GM18870 (cell line): Measurements from ENCODE around the gene AKAP8L.
"Not testable (repeated sequence)": the region's sequence is repeated elsewhere in the genome, so short reads cannot be mapped to it uniquely, and the experiment has no call there.

ENCODE experiments used
- ATAC-seq: cut with Tn5 transposase; IDR thresholded peaks from one replicate; pipeline ENCODE4 v1.9.1; 2021; ENCODE audit warnings: moderate library complexity; ENCODE audit not compliant: unreplicated experiment

Gene AKAP8L

GRCh38 chr19:15357906-15358305, 60.9 kb downstream of the AKAP8L start:
- no peak for ATAC-seq

GRCh38 chr19:15354566-15355296, 64.1 kb downstream of the AKAP8L start:
- no peak for ATAC-seq

- ATAC-seq = no peak
Observed at GRCh38 chr19:15353908-15354307, 64.9 kb downstream of the AKAP8L start.

GRCh38 chr19:15352535-15352934, 66.3 kb downstream of the AKAP8L start:
- not testable (repeated sequence) for ATAC-seq

GRCh38 chr19:15341328-15341727, 77.5 kb downstream of the AKAP8L start:
- ATAC-seq = not testable (repeated sequence)

- no peak for ATAC-seq
Observed at GRCh38 chr19:15340086-15340485, 78.7 kb downstream of the AKAP8L start.

- ATAC-seq = no peak
Observed at GRCh38 chr19:15337202-15337601, 81.6 kb downstream of the AKAP8L start.

GRCh38 chr19:15335992-15336391, 82.8 kb downstream of the AKAP8L start:
- ATAC-seq = not testable (repeated sequence)

GRCh38 chr19:15332311-15332996, 86.3 kb downstream of the AKAP8L start, which contains the start of gene BRD4:
Gene BRD4, minus strand, starts transcription at chr19:15332539. Its CDS starts 59,440 bp downstream, at chr19:15273099.
- no peak for ATAC-seq

- no peak for ATAC-seq
Observed at GRCh38 chr19:15331419-15332310, 87.1 kb downstream of the AKAP8L start.

GRCh38 chr19:15330801-15331418, 87.9 kb downstream of the AKAP8L start:
- ATAC-seq = no peak
